NOMO-1 treated with dmso at 0.1 percent for 144 hours (cell line): ENCODE results near the gene NFASC.

ENCODE experiments used
- DNase-seq: peaks from one replicate; lab custom pipeline; 2025; ENCODE audit not compliant: unreplicated experiment; lab: John Stamatoyannopoulos, UW

Gene NFASC

GRCh38 chr1:204927673-204928641 is 57.3 kb downstream of the NFASC start:
- DNase-seq: no peak

GRCh38 chr1:204928671-204929486 is 58.2 kb downstream of the NFASC start:
- DNase-seq: no peak

- DNase-seq: no peak
Measured at GRCh38 chr1:204929487-204930154, 59.0 kb downstream of the NFASC start.

GRCh38 chr1:204930155-204930523 is 59.5 kb downstream of the NFASC start:
- no peak for DNase-seq

- DNase-seq: no peak
Measured at GRCh38 chr1:204931313-204931712, 60.7 kb downstream of the NFASC start.

GRCh38 chr1:204931768-204932572 is 61.3 kb downstream of the NFASC start:
- no peak for DNase-seq

GRCh38 chr1:204932573-204932909 is 61.9 kb downstream of the NFASC start:
- no peak for DNase-seq

- DNase-seq: no peak
Measured at GRCh38 chr1:204935155-204935554, 64.5 kb downstream of the NFASC start.

- no peak for DNase-seq
Measured at GRCh38 chr1:204936765-204937164, 66.1 kb downstream of the NFASC start.

GRCh38 chr1:204937901-204938300 is 67.2 kb downstream of the NFASC start:
- no peak for DNase-seq

- no peak for DNase-seq
Measured at GRCh38 chr1:204940591-204940990, 69.9 kb downstream of the NFASC start.

- no peak for DNase-seq
Measured at GRCh38 chr1:204941421-204942338, 71.0 kb downstream of the NFASC start.

- DNase-seq: no peak
Measured at GRCh38 chr1:204943495-204943894, 72.8 kb downstream of the NFASC start.

GRCh38 chr1:204944662-204945061 is 74.0 kb downstream of the NFASC start:
- no peak for DNase-seq

- no peak for DNase-seq
Measured at GRCh38 chr1:204945565-204945977, 74.9 kb downstream of the NFASC start.

- no peak for DNase-seq
Measured at GRCh38 chr1:204946640-204947039, 76.0 kb downstream of the NFASC start.

- DNase-seq: no peak
Measured at GRCh38 chr1:204947338-204947737, 76.7 kb downstream of the NFASC start.

GRCh38 chr1:204947747-204948146 is 77.1 kb downstream of the NFASC start:
- DNase-seq: no peak

GRCh38 chr1:204950353-204951001 is 79.8 kb downstream of the NFASC start:
- DNase-seq: no peak
